SKM-1 (cell line): ENCODE measurements around the gene TIMM17A.

Experiments
- DNase-seq: peaks from one replicate; lab custom pipeline; 2025; ENCODE audit not compliant: unreplicated experiment; lab: John Stamatoyannopoulos, UW

TIMM17A gene

DNA sequence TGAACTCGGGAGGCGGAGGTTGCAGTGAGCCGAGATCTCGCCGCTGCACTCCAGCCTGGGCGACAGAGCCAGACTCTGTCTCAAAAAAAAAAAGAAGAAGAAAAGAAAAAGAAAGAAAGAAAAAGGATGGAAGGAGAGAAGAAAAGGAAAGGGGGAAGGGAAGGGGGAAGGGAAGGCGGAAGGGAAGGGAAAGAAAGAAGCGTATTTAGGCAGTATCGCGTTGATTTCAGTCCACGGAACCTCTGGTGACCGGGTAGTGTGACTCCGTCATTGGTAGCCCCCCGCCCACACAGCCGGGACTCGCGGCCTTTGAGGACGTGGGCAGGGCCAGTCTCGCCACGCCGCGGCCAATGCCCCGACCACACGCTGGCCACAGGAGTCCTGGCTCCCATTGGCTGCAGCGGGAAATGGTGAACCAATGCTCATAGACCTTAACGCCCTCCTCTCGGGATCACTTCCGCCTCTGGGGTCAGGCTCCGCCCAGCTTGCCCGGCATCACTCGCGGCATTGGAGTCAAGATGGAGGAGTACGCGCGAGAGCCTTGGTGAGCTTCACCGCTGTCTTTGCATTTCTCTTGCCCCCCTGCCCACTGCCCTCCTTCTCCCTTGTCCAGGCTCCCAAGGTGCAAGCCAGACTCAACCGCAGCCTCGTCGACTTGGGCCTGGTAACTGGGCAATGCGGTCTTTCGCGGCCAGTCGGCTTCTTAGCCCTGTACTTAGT lies at the start of gene TIMM17A:
TIMM17A (plus strand) TSS at position 495 of the 720 bp plus-strand sequence; CDS start at position 519, 24 bp downstream.
- peak; percentile 99 for DNase-seq

DNA sequence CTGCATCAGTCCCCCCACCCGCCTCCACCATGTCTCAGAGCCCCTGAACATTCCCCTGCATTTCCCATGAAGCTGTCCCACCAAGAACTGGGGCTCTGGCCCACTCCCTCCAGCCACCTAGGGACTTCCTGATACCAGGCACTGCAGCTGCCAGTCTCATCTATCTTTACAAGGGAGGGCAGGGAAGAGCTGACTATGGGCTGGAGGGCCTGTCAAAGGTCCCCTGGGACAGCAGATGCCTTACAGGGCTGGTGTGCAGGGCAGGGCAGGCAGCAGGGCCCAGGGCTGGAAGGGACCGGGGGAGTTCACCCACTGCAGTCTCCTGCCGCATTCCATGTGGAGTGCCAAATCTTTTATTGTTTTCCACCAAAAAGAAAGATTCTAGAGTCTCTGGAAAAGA lies 49.0 kb upstream of the TIMM17A start:
- DNase-seq, result no peak

DNA sequence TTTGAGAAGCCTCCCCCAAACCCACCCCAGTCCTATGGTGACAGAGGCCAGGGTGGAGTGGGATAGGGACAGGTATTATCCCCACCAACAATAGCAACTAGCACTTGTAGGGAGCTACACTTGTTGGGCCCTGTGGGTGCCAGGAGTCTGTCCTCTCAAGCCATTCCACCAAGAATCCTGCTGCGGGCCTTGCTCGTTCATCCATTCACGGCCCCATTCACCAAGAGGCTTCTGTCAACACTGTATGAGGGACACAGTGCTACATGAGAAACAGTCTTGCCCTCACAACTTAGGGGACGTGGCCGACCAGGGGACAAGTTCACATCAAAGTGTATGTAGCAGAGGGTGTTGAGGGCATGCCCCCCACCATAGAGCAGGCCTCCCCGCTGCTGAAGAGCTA lies 47.7 kb upstream of the TIMM17A start:
- DNase-seq, result no peak

DNA sequence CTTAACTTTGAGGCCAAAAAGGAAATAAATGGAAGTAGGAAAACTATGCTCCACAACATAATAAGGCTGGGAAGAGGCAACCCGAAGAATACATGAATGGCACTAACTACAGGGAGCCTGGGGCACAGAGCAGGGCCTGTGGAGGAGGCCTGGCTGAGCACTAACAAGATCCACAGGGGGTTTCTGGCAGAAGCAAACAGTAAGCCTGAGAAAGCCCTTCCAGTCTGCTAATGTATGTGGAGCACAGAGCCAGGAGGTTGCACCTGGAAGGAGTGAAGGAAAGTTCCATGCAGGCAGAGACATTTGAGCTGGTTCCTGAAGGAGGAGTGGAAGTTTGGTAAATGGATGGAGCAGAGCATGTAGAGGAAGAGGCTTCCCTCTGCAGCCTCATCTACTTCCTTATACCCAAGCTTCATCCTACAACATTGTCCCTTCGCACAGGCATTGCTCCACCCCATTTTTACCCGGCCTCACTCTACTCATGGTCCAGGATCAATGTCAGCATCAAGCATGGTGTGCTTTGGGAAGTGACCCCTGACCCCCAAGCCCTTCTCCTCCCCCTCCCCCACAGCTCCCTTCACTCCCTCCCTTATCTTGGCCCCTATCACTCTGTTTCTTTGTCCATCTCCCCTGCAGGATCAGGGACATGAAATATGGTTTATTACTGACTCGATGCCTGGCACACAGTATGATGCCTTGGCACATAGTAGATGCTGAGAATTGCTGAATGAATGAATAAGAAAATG lies 43.3 kb upstream of the TIMM17A start:
- no peak for DNase-seq

DNA sequence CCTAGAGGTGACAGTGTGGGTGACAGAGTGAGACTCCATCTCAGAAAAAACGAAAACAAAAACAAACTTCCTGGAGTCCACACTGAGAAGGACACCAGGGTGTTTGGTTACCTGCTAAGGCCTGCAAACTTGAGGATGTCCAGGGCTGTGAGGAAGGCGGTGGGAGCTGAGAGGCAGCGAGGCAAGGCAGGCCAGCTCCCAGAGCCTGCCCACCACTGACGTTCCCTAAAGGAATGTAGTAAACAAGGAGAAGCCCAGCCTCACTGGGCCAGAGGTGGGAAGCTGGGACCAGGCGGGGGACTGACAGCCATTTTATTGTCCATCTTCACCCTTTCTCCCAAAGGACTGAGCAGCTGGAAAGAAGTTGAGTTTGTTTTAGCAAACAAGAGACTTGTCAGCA lies 42.5 kb upstream of the TIMM17A start:
- no peak for DNase-seq

DNA sequence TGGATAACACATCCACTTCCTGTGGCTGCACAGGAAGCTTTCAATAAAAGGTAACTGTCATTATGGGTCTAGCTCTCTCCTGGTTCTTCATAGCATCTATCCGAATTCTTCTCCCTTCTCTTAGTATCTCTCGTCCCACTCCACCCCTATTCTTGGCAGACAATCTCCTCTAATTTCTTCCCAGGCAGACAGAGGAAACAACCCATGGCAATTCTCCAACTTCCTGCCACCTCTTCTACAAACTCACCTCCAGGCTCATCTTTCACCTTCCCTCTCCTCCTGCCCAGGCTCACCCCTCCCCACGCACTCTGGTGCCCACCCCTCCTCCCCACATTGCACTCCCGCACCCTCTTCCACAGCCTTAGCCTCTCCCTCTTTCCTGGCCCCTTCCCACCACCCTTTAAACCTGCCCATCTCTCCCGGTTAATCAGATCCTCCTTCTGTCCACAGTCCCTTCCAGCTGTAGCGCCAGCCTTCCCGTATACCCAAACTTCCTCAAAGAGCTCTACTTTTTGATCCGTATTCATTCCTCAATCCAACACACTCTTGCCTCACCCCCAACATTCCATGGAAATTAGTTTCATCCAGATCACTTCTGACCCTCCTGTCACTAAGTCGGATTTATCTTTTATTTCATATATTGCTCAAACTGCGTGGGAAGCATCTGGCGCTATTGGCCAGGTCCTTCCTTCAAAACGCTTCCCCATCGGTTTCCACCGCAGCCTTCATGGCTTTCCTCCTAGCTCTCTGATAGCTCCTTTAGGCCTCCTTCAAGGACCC lies 40.7 kb upstream of the TIMM17A start:
- DNase-seq, result no peak

DNA sequence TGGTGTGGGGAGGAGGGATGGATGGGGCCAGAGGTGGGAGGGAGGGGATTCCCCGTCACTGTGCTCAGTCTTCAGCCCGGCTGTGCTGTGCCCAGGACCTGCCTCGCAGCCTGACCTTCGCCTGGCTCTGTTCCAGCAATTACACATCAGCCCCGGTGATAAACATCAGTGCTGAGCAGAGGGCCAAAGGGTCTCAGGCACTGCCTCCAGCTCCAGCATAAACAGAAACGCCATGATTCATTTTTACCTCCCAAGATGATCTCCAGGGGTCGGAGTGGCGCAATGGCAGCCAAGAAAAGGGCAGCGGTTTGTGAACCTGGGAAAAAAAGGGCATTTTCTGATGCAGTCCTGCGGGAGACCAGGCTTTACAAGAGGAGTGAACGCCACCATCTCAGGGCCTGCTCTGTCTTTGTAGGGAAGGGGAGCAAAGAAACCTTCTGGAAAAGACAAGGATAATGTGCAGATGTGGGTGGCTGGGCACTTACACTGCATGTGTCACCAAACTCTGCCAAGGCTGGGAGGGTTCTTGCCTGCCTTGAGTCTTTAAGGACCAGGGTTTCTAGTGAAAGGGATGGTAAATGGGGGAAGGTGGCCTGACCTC lies 38.6 kb upstream of the TIMM17A start:
- no peak for DNase-seq

DNA sequence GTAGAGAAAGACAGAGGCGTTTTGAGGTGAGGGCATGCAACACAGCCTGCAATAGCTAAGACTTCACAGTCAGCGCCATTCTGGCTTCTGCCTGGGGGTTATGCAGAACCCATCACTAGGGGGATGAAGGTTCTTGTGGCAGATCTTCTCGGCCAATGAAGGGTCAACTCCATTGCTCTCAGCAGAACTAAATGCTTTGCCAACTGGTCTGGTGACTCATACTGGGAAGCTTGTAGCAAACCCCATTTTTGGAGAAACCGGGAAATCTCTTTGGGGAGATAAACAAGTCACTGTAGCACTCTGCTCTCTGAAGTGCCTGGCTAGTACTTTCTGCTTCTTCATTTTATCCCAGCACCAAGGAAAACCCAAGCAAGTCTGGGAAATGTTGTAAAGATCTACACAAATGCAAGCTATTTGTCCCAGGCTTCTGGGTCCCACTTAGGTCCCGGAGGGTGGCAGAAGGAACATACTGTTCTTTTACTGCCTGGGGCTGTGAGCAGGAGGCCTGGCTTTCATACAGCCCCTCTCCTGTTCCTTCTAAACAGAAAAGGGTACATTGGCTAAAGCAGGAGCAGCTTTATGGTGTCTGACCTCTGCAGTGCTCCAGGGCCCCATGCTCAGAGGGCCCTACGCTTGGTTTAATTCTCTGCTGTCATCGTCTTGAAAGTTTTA lies 37.8 kb upstream of the TIMM17A start:
- no peak for DNase-seq

DNA sequence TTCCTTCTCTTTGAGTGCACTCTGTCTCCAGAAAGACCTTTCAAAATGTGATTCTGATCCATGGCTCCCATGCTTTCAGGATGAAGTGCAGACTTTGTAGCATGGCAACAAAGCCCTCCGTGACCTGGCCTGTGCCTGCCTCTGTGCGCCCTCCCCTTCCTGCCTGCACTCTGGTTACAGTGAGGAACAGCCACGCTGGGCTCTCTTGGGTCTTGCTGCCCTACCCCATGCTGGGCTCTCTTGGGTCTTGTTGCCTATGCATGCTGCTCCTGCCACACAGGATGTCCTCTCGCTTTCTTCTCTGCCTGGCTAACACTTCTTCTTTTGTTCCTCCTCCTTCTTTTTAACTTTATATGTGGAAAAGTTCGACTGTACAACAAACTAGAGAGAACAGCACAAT lies 37.0 kb upstream of the TIMM17A start:
- DNase-seq, result no peak

DNA sequence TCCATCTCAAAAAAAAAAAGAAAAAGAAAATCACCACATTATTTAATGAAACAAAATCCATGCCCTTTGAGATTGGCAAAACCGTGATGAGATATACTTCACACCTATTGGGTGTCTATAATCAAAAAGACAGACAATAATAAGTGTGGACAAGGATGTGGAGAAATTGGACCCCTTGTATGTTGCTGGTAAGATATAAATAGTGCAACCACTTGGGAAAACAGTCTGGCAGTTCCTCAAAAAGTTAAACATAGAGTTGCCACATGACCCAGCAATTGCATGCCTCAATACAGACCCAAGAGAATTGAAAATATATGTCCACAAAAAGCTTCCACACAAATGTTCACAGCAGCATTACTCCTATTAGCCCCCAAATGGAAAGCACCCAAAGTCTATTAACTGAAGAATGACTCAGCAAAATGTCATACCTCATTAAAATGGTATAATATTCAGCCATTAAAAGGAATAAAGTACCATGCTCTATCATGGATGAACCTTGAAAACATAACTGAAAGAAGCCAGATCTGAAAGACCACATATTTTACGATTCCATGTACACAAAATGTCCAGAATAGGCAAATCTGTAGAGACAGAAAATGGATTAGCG lies 33.2 kb upstream of the TIMM17A start:
- no peak for DNase-seq

DNA sequence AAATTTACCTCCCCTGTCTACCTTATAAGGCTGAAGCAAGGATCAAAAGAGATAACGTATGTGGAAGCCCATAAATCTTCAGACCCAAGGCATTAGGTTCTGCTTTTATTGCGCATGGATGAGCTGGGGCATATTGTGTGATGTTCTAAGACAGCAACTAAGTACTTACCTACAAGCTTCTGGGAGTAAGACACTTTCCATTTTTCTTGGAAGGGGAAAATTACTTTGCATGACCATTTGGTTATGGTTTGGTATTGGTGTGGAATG lies 30.1 kb upstream of the TIMM17A start:
- no peak for DNase-seq

DNA sequence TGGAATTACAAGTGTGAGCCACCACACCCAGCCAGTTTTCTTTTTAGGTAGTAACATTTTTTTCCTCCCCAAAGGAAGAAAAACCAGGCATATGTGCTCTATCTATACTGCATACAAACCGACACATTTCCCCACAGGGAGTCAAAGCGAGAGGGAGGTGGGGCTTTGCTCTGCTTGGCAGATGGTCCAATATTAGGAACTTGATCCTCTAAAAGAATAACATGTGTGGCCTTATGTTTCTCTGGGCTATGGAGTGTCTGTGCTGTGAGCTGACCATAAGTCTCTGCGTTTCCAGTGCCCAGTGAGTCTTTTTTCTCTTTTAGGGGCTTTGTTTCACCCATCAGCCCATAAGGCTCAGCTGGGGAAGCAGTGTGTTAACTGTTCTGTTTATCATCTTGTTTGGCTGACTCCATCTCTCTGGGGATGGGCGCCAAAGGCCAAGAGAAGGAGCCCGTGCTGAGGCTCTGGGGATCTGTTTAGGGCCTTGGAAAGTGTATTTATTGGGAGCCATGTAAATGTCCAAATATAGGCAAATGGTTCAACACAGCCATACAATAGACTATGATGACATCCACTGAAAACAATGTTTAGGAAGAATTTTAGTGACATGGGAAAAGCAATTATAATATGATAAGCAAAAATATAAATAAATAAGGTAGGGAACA lies 29.2 kb upstream of the TIMM17A start:
- no peak for DNase-seq

DNA sequence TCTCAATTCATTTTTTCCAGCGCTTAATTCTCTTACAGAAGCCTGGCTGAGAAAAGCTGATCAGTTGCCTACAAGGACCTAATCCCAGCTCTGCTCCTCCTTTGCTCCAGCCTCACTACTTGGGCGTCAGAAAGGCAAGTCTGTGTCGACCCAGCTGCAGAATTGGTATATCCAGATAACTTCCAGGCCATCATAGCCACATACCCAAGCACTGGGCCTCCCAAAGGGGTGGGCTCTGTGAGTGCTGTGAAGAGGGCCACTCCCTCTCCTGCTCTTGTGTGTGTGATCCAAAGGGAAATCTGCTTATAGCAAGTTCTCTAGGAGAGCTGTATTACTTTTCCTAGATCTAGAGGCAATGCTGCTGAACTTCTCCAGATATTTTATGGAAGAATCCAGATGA lies 27.0 kb upstream of the TIMM17A start:
- DNase-seq, result no peak

DNA sequence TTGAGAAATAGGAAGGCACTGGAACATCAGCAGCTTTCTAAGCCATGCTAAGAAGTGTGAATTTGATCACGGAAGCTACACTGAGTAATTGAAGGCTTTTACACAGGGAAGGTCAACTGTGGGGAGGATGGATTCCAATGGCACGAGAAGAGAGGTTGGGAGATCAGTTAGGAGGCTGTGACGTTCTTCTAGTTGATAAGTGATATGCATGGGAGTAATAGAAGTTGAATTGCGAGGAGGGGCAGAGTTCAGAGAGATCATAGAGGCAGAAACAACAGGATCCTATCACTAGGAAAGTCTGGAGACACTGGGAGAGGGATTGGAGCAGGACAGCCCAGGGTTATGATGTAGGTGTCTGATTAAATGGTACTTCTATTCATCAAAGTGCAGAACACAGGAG lies 25.2 kb upstream of the TIMM17A start:
- no peak for DNase-seq

DNA sequence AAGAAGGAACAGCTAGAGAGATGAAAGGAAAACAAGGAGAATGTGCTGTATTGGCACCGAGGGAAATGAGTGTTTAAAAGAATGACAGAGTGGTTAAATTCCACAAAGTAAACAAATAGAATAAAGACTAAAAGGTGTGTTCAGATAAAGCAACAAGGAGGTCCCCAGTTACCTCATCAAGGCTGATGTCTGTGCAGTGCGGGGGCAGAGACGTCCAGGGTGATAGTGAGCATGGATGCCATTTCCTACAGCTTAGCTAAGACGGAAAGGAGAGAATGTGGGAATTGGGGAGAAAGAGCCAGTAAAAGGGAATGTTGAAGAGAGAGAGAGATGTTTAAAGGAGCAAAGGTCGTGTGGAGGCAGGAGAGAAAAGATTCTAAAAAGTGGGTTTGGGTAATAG lies 24.5 kb upstream of the TIMM17A start:
- DNase-seq, result no peak

DNA sequence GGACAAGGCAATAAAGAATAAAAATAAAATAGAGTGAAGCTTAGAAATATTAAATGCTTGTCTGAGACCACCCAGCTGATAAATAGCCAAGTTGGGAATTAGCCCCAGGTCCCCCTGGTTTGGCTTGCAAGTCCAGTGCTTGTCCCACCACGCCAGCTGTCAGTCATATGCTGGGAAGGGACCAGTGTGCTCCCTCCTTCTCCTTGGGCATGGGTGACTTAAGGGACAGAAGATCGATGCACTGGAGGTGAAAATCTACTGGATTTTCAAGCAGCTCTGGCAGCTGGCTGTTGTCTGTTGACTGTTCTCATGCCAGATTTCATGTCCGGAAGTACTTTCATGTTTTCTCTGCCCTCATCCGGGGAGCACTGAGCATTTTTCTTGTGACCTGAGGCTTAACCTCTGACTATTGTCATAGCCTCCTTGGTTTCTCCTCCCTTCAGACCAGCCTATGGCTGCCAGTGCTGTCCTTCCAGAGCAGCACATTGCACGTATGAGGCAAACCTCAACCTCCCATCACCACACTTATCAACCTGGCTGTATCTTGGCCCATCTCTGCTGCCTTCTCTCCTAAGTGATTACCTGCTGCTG lies 21.4 kb upstream of the TIMM17A start:
- DNase-seq, result no peak

DNA sequence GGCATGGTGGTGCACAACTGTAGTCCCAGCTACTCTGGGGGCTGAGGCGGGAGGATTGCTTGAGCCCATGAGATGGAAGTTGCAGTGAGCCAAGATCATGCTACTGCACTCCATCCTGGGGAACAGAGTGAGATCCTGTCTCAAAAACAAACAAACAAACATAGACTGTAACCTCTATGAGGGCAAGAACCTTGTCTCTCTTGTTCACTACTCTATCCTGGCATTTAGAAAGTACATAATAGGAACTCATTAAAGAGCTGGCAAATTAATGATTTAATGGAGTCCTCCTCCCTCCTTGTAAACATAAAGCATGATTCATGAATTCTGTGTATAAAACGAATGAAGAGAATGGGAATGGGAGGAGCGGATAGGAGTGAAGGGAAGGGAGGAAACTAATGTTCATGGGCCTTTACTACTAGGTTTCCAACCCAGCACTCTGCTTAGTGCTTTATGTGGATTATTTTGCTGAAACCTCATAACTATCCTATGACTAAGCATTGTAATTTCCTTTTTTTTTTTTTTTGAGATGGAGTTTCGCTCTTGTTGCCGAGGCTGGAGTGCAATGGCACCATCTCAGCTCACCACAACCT lies 17.6 kb upstream of the TIMM17A start:
- no peak for DNase-seq

DNA sequence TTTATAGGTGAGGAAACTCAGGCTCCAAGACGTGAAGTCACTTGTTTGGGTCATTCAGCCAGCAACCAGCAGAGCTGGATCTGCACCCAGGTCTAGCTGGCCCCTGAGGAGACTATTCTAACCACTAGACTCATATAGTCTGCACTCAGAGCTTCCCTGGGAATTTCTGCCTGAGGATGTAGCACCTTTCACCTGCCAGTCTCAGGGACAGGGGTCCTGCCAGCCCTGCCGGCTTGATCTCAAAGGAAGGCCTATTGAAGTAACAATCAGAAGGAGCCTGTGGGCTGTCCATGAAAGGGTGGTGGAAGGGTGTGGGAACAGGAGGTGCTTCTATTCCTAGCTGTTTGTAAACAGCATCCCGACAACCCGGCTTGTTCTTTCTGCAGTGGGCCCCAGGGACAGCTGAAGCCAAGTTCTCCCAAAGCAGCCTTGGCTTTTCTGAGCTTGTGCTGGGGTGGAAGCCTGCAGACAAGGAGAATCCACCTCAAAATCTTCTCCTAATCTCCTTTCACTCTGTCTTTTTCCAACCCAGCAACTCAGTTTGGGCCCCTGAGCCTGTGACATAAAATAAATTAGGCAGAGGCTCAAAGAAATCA lies 16.8 kb upstream of the TIMM17A start:
- DNase-seq, result no peak

DNA sequence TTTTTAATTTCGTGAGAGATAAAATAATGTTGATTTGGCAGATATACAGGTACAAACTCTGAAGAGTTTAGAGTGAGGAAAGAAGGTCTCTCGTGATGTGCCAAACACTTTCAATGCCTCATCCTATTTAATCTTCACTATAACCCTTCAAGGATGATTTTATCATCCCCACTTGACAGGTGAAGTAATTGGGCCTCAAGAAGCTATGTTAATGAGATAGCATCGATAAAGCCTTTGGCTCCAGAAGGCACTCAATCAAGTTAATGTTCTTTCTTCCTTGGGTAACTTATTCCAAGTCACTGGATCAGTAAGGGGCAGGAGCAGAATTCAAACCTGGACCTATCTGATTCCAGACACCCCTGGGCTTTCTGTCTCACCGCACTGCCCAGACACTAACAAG lies 16.2 kb upstream of the TIMM17A start:
- DNase-seq, result no peak
